HG03460 (cell line): ENCODE results near the gene PPP1R26.

Experiments used
- ATAC-seq: cut with Tn5 transposase; IDR thresholded peaks from one replicate; pipeline ENCODE4 v1.9.1; 2021; ENCODE audit not compliant: unreplicated experiment

Gene PPP1R26

GRCh38 chr9:135487281-135488012 lies 7.9 kb downstream of the PPP1R26 start:
- ATAC-seq = no peak

DNA sequence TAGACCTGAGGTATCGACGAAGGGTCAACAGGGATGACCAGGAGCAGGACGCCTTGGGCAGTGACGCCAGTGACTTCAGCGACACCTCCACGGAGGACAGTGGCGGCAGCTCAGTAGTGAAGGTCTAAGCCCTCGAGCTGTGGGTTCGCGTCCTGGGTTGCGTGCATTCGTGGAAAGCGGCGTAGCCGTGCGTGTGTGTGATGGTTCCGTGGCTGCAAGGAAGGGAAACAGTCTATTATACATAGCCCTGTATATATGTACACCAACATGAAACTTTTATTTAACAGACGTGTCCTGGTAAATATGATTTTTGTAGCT lies 8.4 kb downstream of the PPP1R26 start:
- ATAC-seq = no peak

GRCh38 chr9:135488527-135488926 lies 8.9 kb downstream of the PPP1R26 start:
- ATAC-seq = no peak

DNA sequence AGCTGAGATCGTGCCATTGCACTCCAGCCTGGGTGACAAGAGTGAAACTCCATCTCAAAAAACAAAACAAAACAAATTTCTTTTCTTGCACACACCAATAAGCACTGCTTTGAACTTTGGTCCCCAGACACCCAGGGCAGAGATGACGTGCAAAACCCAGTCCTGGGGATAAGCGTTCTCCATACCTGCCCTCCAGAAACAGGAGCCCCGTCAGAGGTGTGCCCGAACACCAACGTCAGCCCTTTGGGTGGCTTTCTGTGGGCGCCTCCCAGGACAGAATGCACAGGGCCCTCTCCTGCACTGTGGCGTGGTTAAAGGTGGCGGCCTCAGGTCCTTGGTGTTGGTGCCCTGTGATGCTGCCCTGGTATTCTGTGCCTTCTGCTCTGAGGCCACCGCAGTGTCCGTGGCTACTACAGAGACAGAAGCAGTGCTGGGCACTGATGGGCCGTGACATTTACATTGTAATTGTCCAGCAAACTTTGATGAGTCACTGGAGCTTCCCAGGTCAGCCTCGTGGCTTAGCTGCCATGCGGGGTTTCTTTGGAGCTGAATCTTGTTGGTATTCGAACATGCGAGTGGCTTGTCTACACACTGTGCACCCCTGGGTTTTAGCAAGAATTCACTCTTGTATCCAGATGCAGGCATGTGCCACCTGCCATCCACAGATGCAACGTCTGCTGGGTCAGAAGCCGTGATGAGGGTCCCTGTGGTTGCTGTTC lies 9.8 kb downstream of the PPP1R26 start:
- no peak for ATAC-seq

- no peak for ATAC-seq
Measured at GRCh38 chr9:135490166-135490870, 10.7 kb downstream of the PPP1R26 start.

- ATAC-seq = no peak
Measured at GRCh38 chr9:135490980-135491464, 11.4 kb downstream of the PPP1R26 start.

DNA sequence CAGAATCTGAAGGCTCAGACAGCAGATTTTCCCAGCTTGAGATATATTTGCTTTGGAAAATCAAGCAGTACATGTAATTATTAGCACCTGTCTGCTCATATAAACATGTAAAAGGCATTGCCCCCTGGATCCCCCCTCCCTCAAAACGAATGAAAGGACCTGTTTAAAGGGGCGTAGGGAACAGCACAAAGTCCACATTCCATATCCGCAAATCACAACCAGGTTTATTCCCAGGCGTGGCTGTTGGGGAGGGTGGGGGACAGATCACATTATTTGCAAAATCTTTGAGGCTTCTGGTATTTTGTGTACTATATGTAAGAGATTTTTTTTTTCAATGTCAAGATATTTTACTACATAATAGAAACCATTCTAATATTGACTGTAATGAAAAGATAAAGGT lies 12.2 kb downstream of the PPP1R26 start:
- ATAC-seq = no peak

GRCh38 chr9:135492886-135493669 lies 13.5 kb downstream of the PPP1R26 start:
- no peak for ATAC-seq

GRCh38 chr9:135494791-135495559 lies 15.4 kb downstream of the PPP1R26 start:
- no peak for ATAC-seq

- ATAC-seq = no peak
Measured at GRCh38 chr9:135498381-135499126, 19.0 kb downstream of the PPP1R26 start.

DNA sequence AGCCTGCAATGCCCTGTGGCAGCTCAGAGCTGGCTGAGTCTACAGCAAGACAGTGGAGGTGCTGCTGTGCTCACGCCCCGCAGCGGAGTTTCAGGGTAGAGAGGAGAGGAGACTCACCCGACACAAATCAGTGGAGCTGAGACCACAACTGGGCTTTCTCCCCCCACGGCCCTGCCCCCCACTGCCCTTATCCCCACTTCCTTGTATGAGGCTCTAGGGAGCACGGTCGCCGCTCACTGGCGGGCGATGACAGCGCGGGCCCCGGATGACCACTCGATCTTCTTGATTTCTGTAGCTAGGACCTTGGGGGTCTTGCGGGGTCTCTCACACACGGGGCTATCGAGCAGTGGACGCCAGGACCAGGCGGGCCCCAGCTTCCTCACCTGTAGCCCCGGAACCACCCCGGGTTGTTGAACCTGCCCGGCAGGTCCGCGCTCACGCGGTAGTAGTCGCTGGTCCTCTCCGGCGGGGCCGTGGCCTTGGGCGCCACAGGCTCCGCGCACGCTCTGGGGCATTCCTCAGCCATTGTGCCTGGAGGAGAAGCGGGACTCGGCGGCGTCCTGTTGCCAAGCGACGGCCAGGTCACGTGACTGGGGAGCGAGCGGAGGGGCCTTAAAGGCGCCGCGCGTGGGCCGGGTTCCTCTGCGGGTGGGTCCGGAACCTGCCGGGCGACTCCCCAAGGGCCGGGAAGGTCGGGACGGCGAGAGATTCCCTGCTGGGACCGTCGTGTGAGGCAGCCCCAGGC lies 19.9 kb downstream of the PPP1R26 start:
- ATAC-seq = peak; percentile 65

DNA sequence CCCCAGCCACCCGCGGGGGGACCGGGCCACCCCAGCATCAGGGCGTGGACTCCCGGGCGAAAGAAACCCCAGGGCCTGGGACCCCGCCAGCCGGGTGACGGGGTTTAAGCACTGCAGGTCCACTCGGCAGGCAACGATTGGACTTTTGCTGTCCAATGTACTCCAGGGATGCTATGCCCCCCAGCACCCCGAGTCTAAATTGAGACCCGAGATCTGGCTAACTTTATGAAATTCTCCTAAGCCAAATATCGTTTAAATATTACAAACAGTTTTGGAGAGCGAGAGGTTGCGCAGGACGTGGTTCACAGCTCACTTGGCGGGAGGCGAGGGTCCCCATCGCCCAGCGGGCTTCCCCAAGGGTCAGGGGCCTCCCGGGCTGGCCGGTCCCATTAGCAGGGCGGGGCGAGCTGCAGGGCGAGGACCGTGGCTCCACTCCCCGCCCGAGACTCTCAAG lies 20.5 kb downstream of the PPP1R26 start:
- no peak for ATAC-seq

- peak; percentile 76 for ATAC-seq
Measured at GRCh38 chr9:135500525-135501260, 21.1 kb downstream of the PPP1R26 start, which contains the start of gene MRPS2. Gene MRPS2 (plus strand): TSS chr9:135500682. CDS start chr9:135500711, 29 bp downstream.

DNA sequence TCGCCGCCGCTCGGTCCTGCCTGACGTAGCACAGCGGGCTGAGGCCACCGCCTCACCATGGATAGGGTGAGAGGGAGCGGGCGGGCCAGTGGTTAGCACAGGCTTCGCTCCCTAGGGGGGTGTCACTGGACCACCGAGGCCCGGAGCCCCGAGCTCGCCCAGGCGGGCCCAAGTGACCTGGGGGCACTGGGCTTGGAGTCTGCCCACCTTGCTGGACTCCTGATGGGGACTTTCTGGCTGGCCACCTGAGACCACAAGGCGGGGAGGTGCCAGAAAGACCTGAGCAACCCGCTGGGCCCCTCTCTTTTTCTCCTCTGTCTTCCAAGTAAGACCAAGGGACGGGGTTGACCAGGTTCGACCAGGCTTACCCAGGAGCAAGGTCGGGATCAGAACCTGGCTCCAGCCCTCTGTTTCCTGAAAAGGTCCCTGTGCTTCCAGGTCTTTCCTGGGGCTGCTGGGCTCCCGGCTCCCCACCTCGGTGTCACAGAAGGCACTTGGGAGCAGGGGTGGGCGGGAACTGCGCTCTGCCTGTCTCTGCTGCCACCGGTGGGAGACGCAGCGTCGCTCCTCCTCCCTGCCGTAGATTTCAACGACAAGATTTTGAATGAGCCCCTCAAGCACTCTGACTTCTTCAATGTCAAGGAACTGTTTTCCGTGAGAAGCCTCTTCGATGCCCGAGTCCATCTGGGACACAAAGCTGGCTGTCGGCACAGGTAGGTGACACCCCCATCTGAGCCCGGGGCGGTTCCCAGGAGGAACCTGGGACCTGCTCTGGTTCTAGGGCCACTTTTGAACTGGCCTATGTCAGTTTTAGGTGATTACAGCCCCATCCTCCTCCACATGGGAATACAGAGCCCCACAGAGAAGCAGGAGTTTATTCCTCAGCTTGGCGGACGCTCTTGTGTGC lies 21.9 kb downstream of the PPP1R26 start:
- ATAC-seq = no peak

GRCh38 chr9:135502168-135502872 lies 22.7 kb downstream of the PPP1R26 start:
- ATAC-seq = no peak

DNA sequence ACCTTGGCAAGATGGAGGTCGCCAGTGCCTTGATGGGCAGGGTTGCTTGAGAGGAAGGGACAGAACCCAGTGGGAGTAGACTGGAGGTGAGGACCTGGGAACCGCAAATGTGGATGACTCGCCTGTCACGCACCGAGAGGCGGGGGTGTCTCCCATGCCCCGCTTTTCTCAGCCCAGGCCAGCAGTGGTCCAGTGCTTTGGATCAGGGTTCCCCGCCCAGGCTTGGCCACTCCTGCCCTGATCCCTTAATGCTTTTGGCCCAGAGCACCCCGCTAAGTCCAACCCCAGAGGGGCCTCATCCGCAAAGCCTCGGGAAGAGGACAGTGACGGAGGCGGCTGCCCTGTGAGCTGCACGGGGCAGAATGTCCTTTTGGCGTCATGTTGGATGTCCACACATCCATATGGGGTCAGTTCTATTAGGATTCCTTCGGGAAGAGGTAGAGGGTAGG lies 23.3 kb downstream of the PPP1R26 start:
- no peak for ATAC-seq
